ENCODE results near the gene RAB44. TPM values are rescaled to one million over a fixed set of nuclear protein-coding genes. Genes with fewer than 3 reads are reported as not detected.

The RAB44 gene
- total and polyA plus RNA-seq, 8 donors: 0.04 to 0.14 (median 0.09) TPM; not detected in 1

GRCh38 chr6:36716476-36717093 is 19.0 kb downstream of the RAB44 start:
- no peak for TF ChIP-seq CTCF (IDR thresholded peaks at IDR 0.05)
- Histone ChIP-seq H3K4me3 (no peak overlapping the region), H3K27ac (no peak overlapping the region), H3K27me3 (no peaks in the 10 kb centered on the region), H3K36me3 (no peaks in the 10 kb centered on the region), H3K4me1 (no peaks in the 10 kb centered on the region), H3K9me3 (no peaks in the 10 kb centered on the region)
- intact Hi-C loops (cut with DNase I): no loop called here
- no peak for ATAC-seq
- DNase-seq: no peak
- 73 to 82% methylated on average over 8 of the region's 8 CpGs for WGBS, 2 donors
- FAIRE-seq: no peak

DNA sequence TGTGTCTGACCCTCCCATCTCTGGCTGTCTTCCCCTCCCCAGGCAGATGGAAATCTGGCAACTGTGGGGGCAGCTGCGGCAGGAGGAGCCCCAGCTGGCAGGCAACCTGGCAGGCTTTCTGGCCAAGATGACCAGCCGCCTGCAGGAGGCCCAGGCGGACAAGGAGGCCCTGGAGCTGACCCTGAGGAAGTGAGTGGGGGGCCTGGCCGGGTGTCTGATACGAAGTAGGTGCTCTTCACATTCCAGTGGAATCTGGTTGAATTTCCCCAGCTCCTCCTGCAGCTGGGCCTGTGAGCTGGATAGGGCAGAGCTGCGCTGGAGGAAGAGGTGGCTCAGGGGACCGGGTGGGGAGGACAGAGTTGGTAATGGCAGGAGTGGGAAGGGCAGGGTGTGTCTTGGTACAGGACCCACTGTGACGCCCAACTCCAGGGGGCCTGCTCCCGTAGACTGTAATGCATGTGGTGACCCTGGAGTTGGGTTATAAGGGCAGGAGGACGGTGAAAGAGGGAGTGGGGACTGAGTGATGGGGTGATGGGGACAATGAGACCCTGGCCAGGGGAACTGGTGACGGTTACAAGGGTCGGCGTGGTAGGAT is 19.7 kb downstream of the RAB44 start:
- TF ChIP-seq CTCF (IDR thresholded peaks at IDR 0.05): no peak
- H3K9me3 ChIP-seq: no peaks in the 10 kb centered on the region
- DNase-seq (no peak), ATAC-seq (no peak), FAIRE-seq (no peak)
- no peak overlapping the region for H3K27ac ChIP-seq
- H3K36me3 ChIP-seq: no peaks in the 10 kb centered on the region
- no peaks in the 10 kb centered on the region for H3K4me1 ChIP-seq
- 66 to 76% methylated on average over 13 of the region's 13 CpGs for WGBS, 2 donors
- H3K4me3 ChIP-seq: no peak overlapping the region
- intact Hi-C loops (cut with DNase I): no loop called here
- no peaks in the 10 kb centered on the region for H3K27me3 ChIP-seq

- H3K4me3 ChIP-seq: no peak overlapping the region
- no peak for DNase-seq
- TF ChIP-seq CTCF (IDR thresholded peaks at IDR 0.05): no peak
These were observed 20.4 kb downstream of the RAB44 start for GRCh38 chr6:36717871-36718540.

DNA sequence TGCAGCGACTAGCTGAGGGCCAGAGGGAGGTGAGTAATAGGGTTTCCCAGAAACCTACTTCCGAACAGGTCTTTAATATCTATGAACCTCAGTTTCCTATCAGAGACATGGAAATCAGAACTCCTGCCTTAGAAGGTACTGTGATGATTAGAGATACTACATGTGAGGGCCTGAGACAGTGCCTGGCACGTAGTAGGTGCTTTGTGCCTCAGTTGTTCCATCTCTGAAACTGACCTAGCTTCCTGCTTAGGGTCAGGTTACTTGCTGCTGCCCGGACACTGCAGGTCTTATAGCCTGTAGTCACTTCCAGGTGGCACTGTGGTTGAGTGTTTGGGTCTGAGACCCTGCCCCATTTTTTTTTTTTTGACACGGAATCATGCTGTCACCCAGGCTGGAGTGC is 20.9 kb downstream of the RAB44 start:
- Histone ChIP-seq H3K27ac (no peak overlapping the region), H3K4me3 (no peak overlapping the region), H3K9me3 (no peaks in the 10 kb centered on the region), H3K36me3 (no peaks in the 10 kb centered on the region), H3K4me1 (no peaks in the 10 kb centered on the region), H3K27me3 (no peaks in the 10 kb centered on the region)
- ATAC-seq (no peak), DNase-seq (no peak), FAIRE-seq (no peak)
- no peak for TF ChIP-seq CTCF (IDR thresholded peaks at IDR 0.05)
- 59 to 65% methylated on average over 5 of the region's 5 CpGs for WGBS, 2 donors
- intact Hi-C loops (cut with DNase I): no loop called here

More at GRCh38 chr6:36717871-36718540, 20.4 kb downstream of the RAB44 start:
- intact Hi-C loops (cut with DNase I): no loop called here
- no peaks in the 10 kb centered on the region for H3K9me3 ChIP-seq
- FAIRE-seq (no peak), ATAC-seq (no peak)
- H3K27me3 ChIP-seq: no peaks in the 10 kb centered on the region
- 77 to 81% methylated on average over 12 of the region's 12 CpGs for WGBS, 2 donors
- no peaks in the 10 kb centered on the region for H3K36me3 ChIP-seq
- no peaks in the 10 kb centered on the region for H3K4me1 ChIP-seq
- H3K27ac ChIP-seq: no peak overlapping the region

DNA sequence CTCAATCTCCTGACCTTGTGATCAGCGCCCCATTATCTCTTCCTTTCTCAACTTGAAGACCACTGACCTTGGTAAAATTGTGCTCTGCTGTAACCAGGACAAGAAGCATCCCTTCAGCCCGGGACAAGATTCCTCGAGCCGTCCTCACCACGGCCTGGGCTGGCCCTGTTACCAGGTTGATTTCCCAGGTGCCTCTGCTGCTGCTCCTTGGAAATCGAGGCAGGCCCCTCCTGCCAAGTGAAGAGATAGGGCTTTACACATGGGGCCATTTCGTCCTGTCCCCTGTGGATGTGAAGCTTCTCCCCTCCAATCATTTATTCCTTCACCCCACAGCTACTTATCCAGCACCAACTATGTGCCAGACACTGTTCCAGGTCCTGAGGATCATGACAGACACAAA is 21.5 kb downstream of the RAB44 start:
- 80 to 86% methylated on average over 7 of the region's 7 CpGs for WGBS, 2 donors
- H3K27ac ChIP-seq: no peak overlapping the region
- no peak for TF ChIP-seq CTCF (IDR thresholded peaks at IDR 0.05)
- no peaks in the 10 kb centered on the region for H3K36me3 ChIP-seq
- no peak overlapping the region for H3K4me3 ChIP-seq
- no peaks in the 10 kb centered on the region for H3K4me1 ChIP-seq
- H3K9me3 ChIP-seq: no peaks in the 10 kb centered on the region
- intact Hi-C loops (cut with DNase I): no loop called here
- H3K27me3 ChIP-seq: no peaks in the 10 kb centered on the region
- ATAC-seq (no peak), FAIRE-seq (no peak), DNase-seq (no peak)

Measured in pancreas (tissue), 10 donors.